ENCODE results near the gene VTCN1.
"Not testable (repeated sequence)": the region's sequence is repeated elsewhere in the genome, so short reads cannot be mapped to it uniquely, and the experiment has no call there.

Gene VTCN1

GRCh38 chr1:117136749-117137148, 74.0 kb downstream of the VTCN1 start:
- Mint-ChIP-seq H3K4me3 (no peak overlapping the region), H3K27ac (no peak overlapping the region), H3K27me3 (peaks cover 6% of the 10 kb centered on the region), H3K9me3 (no peaks in the 10 kb centered on the region), H3K4me1 (ENCODE audit: low read depth) (no peaks in the 10 kb centered on the region), H3K36me3 (ENCODE audit: low read depth) (no peaks in the 10 kb centered on the region)
- DNase-seq: no peak

GRCh38 chr1:117135329-117135728, 75.4 kb downstream of the VTCN1 start:
- Mint-ChIP-seq H3K36me3 (ENCODE audit: low read depth) (no peaks in the 10 kb centered on the region), H3K4me1 (ENCODE audit: low read depth) (no peaks in the 10 kb centered on the region), H3K27me3 (peaks cover 6% of the 10 kb centered on the region), H3K27ac (no peak overlapping the region), H3K9me3 (no peaks in the 10 kb centered on the region), H3K4me3 (no peak overlapping the region)
- no peak for DNase-seq

- DNase-seq: no peak
- H3K4me1 Mint-ChIP-seq (ENCODE audit: low read depth): no peaks in the 10 kb centered on the region
- H3K36me3 Mint-ChIP-seq (ENCODE audit: low read depth): no peaks in the 10 kb centered on the region
- H3K27ac Mint-ChIP-seq: no peak overlapping the region
- no peaks in the 10 kb centered on the region for H3K9me3 Mint-ChIP-seq
- H3K27me3 Mint-ChIP-seq: peaks cover 9% of the 10 kb centered on the region
- H3K4me3 Mint-ChIP-seq: no peak overlapping the region
Observed at GRCh38 chr1:117130526-117130925, 80.2 kb downstream of the VTCN1 start.

GRCh38 chr1:117128323-117129079, 82.2 kb downstream of the VTCN1 start:
- no peak for DNase-seq
- Mint-ChIP-seq H3K27me3 (peaks cover 3% of the 10 kb centered on the region), H3K36me3 (ENCODE audit: low read depth) (no peaks in the 10 kb centered on the region), H3K9me3 (no peaks in the 10 kb centered on the region), H3K4me3 (no peak overlapping the region), H3K27ac (no peak overlapping the region), H3K4me1 (ENCODE audit: low read depth) (no peaks in the 10 kb centered on the region)

GRCh38 chr1:117127795-117128194, 82.9 kb downstream of the VTCN1 start:
- Mint-ChIP-seq H3K27me3 (peaks cover 6% of the 10 kb centered on the region), H3K4me1 (ENCODE audit: low read depth) (no peaks in the 10 kb centered on the region), H3K9me3 (no peaks in the 10 kb centered on the region), H3K4me3 (no peak overlapping the region), H3K27ac (no peak overlapping the region), H3K36me3 (ENCODE audit: low read depth) (no peaks in the 10 kb centered on the region)
- DNase-seq: no peak

- Mint-ChIP-seq H3K9me3 (no peaks in the 10 kb centered on the region), H3K27me3 (peaks cover 16% of the 10 kb centered on the region), H3K4me3 (no peak overlapping the region), H3K4me1 (ENCODE audit: low read depth) (peaks cover 13% of the 10 kb centered on the region), H3K36me3 (ENCODE audit: low read depth) (no peaks in the 10 kb centered on the region), H3K27ac (no peak overlapping the region)
- no peak for DNase-seq
Observed at GRCh38 chr1:117124661-117125060, 86.1 kb downstream of the VTCN1 start.

GRCh38 chr1:117123274-117123673, 87.5 kb downstream of the VTCN1 start:
- Mint-ChIP-seq H3K4me1 (ENCODE audit: low read depth) (peaks cover 13% of the 10 kb centered on the region), H3K36me3 (ENCODE audit: low read depth) (no peaks in the 10 kb centered on the region), H3K27me3 (peaks cover 16% of the 10 kb centered on the region), H3K27ac (no peak overlapping the region), H3K9me3 (no peaks in the 10 kb centered on the region), H3K4me3 (no peak overlapping the region)
- DNase-seq: no peak

- peaks cover 16% of the 10 kb centered on the region for H3K27me3 Mint-ChIP-seq
- H3K4me1 Mint-ChIP-seq (ENCODE audit: low read depth): peaks cover 13% of the 10 kb centered on the region
- no peak overlapping the region for H3K27ac Mint-ChIP-seq
- no peak for DNase-seq
- H3K36me3 Mint-ChIP-seq (ENCODE audit: low read depth): no peaks in the 10 kb centered on the region
- H3K4me3 Mint-ChIP-seq: peak overlapping the region; percentile 77
- no peaks in the 10 kb centered on the region for H3K9me3 Mint-ChIP-seq
Observed at GRCh38 chr1:117122330-117123025, 88.2 kb downstream of the VTCN1 start.

- Mint-ChIP-seq H3K36me3 (ENCODE audit: low read depth) (no peaks in the 10 kb centered on the region), H3K27me3 (peaks cover 16% of the 10 kb centered on the region), H3K4me3 (peak within 1 kb of the TSS; percentile 77), H3K9me3 (no peaks in the 10 kb centered on the region), H3K27ac (peak within 1 kb of the TSS; percentile 42), H3K4me1 (ENCODE audit: low read depth) (peaks cover 13% of the 10 kb centered on the region)
- peak; percentile 87 for DNase-seq
Observed at GRCh38 chr1:117121589-117122329, 89.0 kb downstream of the VTCN1 start, which contains the start of gene TRIM45. TSS of gene TRIM45 (minus strand) at chr1:117121749. CDS start at chr1:117121201, 548 bp downstream.

- Mint-ChIP-seq H3K4me3 (peak overlapping the region; percentile 77), H3K4me1 (ENCODE audit: low read depth) (peaks cover 13% of the 10 kb centered on the region), H3K9me3 (no peaks in the 10 kb centered on the region), H3K27me3 (peaks cover 13% of the 10 kb centered on the region), H3K36me3 (ENCODE audit: low read depth) (no peaks in the 10 kb centered on the region), H3K27ac (peak overlapping the region; percentile 42)
- no peak for DNase-seq
Observed at GRCh38 chr1:117120774-117121588, 89.7 kb downstream of the VTCN1 start.

GRCh38 chr1:117119144-117119543, 91.6 kb downstream of the VTCN1 start:
- DNase-seq; H3K9me3 Mint-ChIP-seq; H3K27ac Mint-ChIP-seq; H3K36me3 Mint-ChIP-seq (ENCODE audit: low read depth); H3K4me3 Mint-ChIP-seq: not testable (repeated sequence)
- Mint-ChIP-seq H3K27me3 (peaks cover 13% of the 10 kb centered on the region), H3K4me1 (ENCODE audit: low read depth) (peaks cover 13% of the 10 kb centered on the region)

- no peaks in the 10 kb centered on the region for H3K36me3 Mint-ChIP-seq (ENCODE audit: low read depth)
Observed at GRCh38 chr1:117118137-117118536, 92.6 kb downstream of the VTCN1 start.

GRCh38 chr1:117117697-117118096, 93.0 kb downstream of the VTCN1 start:
- no peaks in the 10 kb centered on the region for H3K36me3 Mint-ChIP-seq (ENCODE audit: low read depth)
- peaks cover 13% of the 10 kb centered on the region for H3K4me1 Mint-ChIP-seq (ENCODE audit: low read depth)
- H3K9me3 Mint-ChIP-seq: no peaks in the 10 kb centered on the region
- H3K27ac Mint-ChIP-seq: no peak overlapping the region
- H3K4me3 Mint-ChIP-seq: no peak overlapping the region
- H3K27me3 Mint-ChIP-seq: peaks cover 9% of the 10 kb centered on the region
- no peak for DNase-seq

More at GRCh38 chr1:117118137-117118536, 92.6 kb downstream of the VTCN1 start:
- Mint-ChIP-seq H3K4me1 (ENCODE audit: low read depth) (peaks cover 13% of the 10 kb centered on the region), H3K4me3 (no peak overlapping the region), H3K9me3 (no peaks in the 10 kb centered on the region), H3K27me3 (peaks cover 11% of the 10 kb centered on the region), H3K27ac (no peak overlapping the region)
- no peak for DNase-seq

GRCh38 chr1:117116784-117117130, 94.0 kb downstream of the VTCN1 start:
- Mint-ChIP-seq H3K4me1 (ENCODE audit: low read depth) (peaks cover 9% of the 10 kb centered on the region), H3K27ac (no peak overlapping the region), H3K4me3 (no peak overlapping the region), H3K27me3 (peaks cover 6% of the 10 kb centered on the region), H3K9me3 (no peaks in the 10 kb centered on the region), H3K36me3 (ENCODE audit: low read depth) (no peaks in the 10 kb centered on the region)
- no peak for DNase-seq

All from activated T-cell treated with anti-CD3 and anti-CD28 coated beads, Interleukin-2, amount 50 U/mL, for 24 hours (primary cell).